ENCODE measurements around the gene CAMK1.

Gene CAMK1

DNA sequence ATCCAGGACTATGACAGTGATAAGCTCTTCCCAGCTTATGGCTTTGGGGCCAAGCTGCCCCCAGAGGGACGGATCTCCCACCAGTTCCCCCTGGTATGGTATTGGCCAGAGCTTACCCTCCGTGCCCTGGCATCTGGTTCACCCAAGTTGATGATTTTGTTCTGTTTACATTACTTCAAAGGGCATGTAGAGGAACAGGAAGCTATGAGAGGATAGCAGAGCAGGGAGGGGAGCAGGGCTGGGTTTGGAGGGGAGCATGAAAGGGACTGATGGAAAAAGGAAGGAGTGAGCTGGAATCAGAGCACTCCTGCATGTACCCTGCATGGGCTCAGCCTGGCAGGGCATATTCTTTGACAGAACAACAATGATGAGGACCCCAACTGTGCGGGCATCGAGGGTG, 51.6 kb downstream of the CAMK1 start:
- no peak for DNase-seq (ENCODE audit: low read depth)
- H3K4me3 ChIP-seq (ENCODE audit: control insufficient read depth, low read depth, low read length) = no peak overlapping the region
- TF ChIP-seq, protein P1, sequence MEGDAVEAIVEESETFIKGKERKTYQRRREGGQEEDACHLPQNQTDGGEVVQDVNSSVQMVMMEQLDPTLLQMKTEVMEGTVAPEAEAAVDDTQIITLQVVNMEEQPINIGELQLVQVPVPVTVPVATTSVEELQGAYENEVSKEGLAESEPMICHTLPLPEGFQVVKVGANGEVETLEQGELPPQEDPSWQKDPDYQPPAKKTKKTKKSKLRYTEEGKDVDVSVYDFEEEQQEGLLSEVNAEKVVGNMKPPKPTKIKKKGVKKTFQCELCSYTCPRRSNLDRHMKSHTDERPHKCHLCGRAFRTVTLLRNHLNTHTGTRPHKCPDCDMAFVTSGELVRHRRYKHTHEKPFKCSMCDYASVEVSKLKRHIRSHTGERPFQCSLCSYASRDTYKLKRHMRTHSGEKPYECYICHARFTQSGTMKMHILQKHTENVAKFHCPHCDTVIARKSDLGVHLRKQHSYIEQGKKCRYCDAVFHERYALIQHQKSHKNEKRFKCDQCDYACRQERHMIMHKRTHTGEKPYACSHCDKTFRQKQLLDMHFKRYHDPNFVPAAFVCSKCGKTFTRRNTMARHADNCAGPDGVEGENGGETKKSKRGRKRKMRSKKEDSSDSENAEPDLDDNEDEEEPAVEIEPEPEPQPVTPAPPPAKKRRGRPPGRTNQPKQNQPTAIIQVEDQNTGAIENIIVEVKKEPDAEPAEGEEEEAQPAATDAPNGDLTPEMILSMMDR (conservative IDR thresholded peaks at IDR 0.05; ENCODE audit: control insufficient read depth, insufficient read depth, low read depth, low read length) = no peak

DNA sequence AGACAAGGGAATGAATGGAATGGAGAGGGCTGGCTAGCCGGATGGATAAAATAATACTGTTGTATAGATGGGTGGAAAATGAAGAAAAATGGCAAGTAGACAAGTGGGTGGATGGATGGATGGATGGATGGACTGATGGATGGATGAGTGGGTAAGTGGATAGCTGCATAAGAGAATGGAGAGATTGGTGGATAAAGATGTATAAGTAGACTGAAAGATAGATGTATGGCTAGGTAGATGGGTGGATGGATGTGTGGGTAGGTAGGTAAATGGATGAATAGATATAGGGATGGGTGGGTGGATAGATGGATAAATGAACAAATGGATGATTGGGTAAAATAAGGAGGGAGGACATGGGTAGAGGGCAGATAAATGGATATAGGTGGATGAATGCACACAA, 52.2 kb downstream of the CAMK1 start:
- TF ChIP-seq, protein P1 (conservative IDR thresholded peaks at IDR 0.05; ENCODE audit: control insufficient read depth, insufficient read depth, low read depth, low read length) = no peak
- no peak for DNase-seq (ENCODE audit: low read depth)

DNA sequence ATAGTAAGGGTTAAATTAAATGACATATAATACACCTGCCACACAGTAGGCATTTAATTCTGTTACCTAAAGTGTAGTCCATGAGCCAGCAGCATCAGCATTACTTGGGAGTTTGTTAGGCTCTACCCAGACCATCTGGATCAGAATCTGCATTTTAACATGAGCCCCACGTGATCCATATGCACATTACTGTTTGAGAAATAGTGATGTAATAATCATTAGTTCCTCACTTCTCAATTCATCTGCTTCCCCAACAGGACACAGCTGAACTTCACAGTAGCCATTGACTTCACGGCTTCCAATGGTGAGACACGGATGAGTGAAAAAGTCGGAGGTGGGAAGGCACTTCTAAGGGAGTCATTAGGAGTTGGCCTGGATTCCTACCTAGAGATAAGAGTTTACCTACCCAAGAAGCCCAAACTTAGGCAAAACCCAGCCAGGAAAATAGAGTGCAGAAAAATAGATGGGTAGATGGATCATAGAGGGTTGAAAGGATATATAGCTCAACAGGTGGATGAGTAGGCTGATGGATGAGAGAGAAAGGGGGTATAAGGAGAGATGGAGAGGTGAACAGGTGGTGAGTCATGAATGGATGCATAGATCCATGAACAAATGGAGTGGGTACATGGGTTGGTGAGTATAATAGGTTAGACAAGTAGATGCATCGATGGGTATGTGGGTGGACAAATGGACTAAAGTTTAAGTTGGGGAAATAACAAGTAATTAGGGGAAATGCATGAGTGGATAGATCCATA, 52.8 kb downstream of the CAMK1 start:
- TF ChIP-seq, protein P1 (conservative IDR thresholded peaks at IDR 0.05; ENCODE audit: control insufficient read depth, insufficient read depth, low read depth, low read length) = no peak
- H3K4me3 ChIP-seq (ENCODE audit: control insufficient read depth, low read depth, low read length) = no peak overlapping the region
- DNase-seq (ENCODE audit: low read depth) = no peak

More for the DNA sequence above, 52.2 kb downstream of the CAMK1 start:
- H3K4me3 ChIP-seq (ENCODE audit: control insufficient read depth, low read depth, low read length) = no peak overlapping the region

- TF ChIP-seq, protein P1 (conservative IDR thresholded peaks at IDR 0.05; ENCODE audit: control insufficient read depth, insufficient read depth, low read depth, low read length) = peak; percentile 94
- H3K4me3 ChIP-seq (ENCODE audit: control insufficient read depth, low read depth, low read length) = no peak overlapping the region
- DNase-seq (ENCODE audit: low read depth) = peak; percentile 86
These were observed 53.8 kb downstream of the CAMK1 start for GRCh38 chr3:9715764-9716437.

GRCh38 chr3:9715136-9715535, 54.6 kb downstream of the CAMK1 start:
- no peak for DNase-seq (ENCODE audit: low read depth)
- TF ChIP-seq, protein P1 (conservative IDR thresholded peaks at IDR 0.05; ENCODE audit: control insufficient read depth, insufficient read depth, low read depth, low read length) = no peak
- H3K4me3 ChIP-seq (ENCODE audit: control insufficient read depth, low read depth, low read length) = no peak overlapping the region

DNA sequence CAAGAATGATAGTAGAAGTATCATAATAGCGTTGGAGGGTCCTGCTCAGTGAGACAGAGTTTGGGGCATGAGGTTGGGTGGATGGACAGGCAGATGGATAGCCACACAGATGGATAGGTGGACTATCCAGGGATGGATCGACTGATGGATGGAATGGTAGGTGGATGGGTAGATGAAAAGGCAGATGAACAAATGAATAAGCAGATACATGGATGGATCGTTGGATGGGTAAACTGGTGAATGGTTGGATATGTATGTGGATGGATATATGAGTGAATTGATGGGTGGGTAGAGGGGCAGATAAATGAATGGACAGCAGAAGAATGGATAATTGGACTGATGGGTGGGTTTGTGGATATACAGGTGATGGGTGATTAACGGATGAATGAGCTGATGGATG, 56.6 kb downstream of the CAMK1 start:
- no peak overlapping the region for H3K4me3 ChIP-seq (ENCODE audit: control insufficient read depth, low read depth, low read length)
- DNase-seq (ENCODE audit: low read depth) = no peak

More for the DNA sequence above, 56.6 kb downstream of the CAMK1 start:
- TF ChIP-seq, protein P1 (conservative IDR thresholded peaks at IDR 0.05; ENCODE audit: control insufficient read depth, insufficient read depth, low read depth, low read length) = no peak

Measured in fibroblast of mammary gland (primary cell).